ENCODE data around the gene THY1.

THY1 gene

DNA sequence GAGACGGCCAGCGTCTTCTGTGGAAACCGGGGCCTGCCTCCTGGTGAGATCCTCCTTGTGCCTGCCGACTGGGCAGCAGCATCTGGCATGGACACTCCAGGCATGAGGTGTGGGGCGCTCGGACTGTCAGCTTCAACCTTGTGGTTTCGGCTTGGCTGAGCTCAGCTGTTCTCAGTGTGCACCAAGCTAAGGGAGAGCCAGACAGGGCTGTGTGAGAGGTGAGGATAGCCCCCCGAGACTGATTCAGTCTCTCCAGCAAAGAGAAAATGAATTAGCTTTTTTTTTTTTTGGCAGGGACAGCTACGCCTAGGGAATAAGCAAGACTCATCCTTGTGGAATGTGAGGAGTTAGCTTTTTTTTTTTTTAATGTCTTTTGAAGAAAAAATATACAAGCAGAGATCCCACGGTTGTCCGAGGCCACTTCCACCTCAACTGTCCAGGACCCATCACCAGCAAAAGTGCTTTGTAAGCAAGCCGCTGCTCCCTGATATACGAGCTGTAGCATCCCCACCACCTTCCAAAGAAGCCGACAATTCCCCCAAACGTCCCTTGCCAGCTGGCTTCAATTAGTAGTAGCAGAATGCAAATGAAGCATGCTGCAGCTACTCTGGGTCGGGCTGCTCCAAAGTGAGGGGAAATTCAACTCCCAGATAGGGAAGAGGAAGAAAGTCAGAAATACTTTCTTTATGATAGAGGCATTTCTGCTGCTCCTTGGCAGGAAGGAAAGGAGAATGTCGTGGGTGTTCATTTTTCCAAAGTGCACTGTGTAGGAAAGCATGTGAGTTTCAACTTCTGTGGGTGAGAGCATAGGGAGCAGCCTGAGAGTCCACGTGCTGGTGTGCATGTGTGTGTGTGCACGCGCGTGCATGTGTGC, 9.7 kb upstream of the THY1 start:
- no peak overlapping the region for H3K4me3 ChIP-seq (ENCODE audit: low read depth in 1 of 2, low read length in 1 of 2)
- TF ChIP-seq, protein P1, sequence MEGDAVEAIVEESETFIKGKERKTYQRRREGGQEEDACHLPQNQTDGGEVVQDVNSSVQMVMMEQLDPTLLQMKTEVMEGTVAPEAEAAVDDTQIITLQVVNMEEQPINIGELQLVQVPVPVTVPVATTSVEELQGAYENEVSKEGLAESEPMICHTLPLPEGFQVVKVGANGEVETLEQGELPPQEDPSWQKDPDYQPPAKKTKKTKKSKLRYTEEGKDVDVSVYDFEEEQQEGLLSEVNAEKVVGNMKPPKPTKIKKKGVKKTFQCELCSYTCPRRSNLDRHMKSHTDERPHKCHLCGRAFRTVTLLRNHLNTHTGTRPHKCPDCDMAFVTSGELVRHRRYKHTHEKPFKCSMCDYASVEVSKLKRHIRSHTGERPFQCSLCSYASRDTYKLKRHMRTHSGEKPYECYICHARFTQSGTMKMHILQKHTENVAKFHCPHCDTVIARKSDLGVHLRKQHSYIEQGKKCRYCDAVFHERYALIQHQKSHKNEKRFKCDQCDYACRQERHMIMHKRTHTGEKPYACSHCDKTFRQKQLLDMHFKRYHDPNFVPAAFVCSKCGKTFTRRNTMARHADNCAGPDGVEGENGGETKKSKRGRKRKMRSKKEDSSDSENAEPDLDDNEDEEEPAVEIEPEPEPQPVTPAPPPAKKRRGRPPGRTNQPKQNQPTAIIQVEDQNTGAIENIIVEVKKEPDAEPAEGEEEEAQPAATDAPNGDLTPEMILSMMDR (IDR thresholded peaks at IDR 0.05) = no peak
- H3K9me3 ChIP-seq = no peaks in the 10 kb centered on the region
- no peaks in the 10 kb centered on the region for H3K36me3 ChIP-seq
- H3K27me3 ChIP-seq = peaks cover 24% of the 10 kb centered on the region
- no peak overlapping the region for H3K27ac ChIP-seq
- no peaks in the 10 kb centered on the region for H3K4me1 ChIP-seq (ENCODE audit: control insufficient read depth in 1 of 2, insufficient read depth in 1 of 2, low read depth in 1 of 2, low read length in 1 of 2)

DNA sequence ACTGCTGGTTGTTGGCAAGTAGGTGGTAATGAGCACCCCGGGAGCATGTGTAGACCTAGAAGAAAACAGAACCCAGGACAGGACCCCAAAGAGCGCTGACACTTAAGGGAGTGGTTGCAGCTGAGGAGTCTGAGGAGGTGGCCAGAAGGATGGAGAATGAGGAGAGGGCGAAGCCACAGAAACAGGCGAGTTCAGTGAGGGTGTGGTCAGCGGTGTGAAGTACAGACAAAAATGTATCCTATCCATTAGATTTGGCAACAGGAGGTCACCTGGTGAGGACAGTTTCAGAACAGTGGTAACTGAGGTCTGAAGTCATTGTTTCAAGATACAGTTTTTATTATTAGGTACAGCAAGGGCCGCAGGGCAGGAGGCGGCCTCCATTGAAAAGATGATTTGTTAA, 8.6 kb upstream of the THY1 start:
- Histone ChIP-seq H3K27me3 (peaks cover 24% of the 10 kb centered on the region), H3K36me3 (no peaks in the 10 kb centered on the region), H3K9me3 (no peaks in the 10 kb centered on the region), H3K4me3 (ENCODE audit: low read depth in 1 of 2, low read length in 1 of 2) (no peak overlapping the region), H3K27ac (no peak overlapping the region), H3K4me1 (ENCODE audit: control insufficient read depth in 1 of 2, insufficient read depth in 1 of 2, low read depth in 1 of 2, low read length in 1 of 2) (no peaks in the 10 kb centered on the region)
- TF ChIP-seq, protein P1 (IDR thresholded peaks at IDR 0.05) = no peak

DNA sequence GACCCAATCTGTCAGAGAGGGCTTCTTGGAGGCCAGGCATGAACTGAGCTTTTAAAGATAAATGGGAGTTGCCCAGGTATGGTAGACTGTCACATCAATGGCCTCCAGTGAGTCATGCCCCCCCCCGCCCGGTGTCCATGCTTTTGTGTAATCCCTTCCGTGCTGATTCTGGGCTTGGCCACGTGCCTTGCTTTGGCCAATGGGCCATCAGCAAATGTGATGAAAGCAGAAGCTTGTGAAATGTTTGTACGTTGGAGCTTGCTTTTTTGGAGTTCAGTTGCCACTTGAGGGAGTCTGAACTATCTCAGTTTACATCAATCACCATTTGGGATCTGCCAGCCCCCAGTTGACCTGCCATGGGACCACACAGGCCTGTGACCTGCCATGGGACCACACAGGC, 4.3 kb upstream of the THY1 start:
- Histone ChIP-seq H3K36me3 (no peaks in the 10 kb centered on the region), H3K4me1 (ENCODE audit: control insufficient read depth in 1 of 2, insufficient read depth in 1 of 2, low read depth in 1 of 2, low read length in 1 of 2) (no peaks in the 10 kb centered on the region), H3K27me3 (peaks cover 47% of the 10 kb centered on the region), H3K9me3 (no peaks in the 10 kb centered on the region), H3K4me3 (ENCODE audit: low read depth in 1 of 2, low read length in 1 of 2) (no peak overlapping the region), H3K27ac (no peak overlapping the region)
- TF ChIP-seq, protein P1 (IDR thresholded peaks at IDR 0.05) = no peak

DNA sequence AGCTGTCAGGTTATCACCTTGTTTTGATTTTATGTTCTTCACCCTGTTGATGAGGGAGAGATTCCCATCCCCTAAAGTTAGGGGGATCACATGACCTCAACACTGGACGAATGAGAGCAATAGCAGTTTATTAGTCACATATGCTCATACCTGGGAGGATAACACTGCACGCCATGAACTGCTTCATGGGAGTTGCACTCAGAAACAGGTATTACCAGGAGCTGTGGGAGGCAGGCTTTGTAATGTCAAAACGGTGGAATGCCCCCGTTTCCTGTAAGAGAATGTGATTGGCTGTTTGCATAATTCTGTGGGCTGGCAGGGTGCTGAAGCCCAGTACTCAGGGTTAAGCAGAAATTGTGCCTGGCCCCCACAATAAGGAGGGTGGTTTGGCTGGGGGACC, 3.2 kb upstream of the THY1 start:
- Histone ChIP-seq H3K36me3 (no peaks in the 10 kb centered on the region), H3K4me3 (ENCODE audit: low read depth in 1 of 2, low read length in 1 of 2) (no peak overlapping the region), H3K27ac (no peak overlapping the region), H3K4me1 (ENCODE audit: control insufficient read depth in 1 of 2, insufficient read depth in 1 of 2, low read depth in 1 of 2, low read length in 1 of 2) (no peaks in the 10 kb centered on the region), H3K9me3 (no peaks in the 10 kb centered on the region), H3K27me3 (peaks cover 58% of the 10 kb centered on the region)
- TF ChIP-seq, protein P1 (IDR thresholded peaks at IDR 0.05) = no peak

DNA sequence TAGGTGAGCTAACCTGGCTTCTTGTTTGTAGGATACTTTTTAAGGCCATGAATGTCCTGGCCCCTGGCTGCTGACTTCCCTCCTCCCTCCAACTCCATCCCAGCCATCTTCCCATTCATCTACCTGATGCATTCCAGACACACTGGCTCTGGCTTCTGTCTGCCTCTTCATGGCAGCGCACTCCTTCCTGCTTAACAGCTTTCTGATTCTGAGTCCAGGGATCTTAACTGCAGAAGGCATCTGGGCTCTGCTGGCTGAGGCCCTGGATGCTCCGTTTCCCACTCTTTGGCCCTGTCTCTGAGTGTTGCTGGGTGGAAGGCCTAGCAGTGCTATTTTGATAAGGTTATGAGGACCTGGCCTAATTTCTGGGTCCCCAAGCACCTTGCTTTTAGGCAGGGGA, 1.8 kb upstream of the THY1 start:
- Histone ChIP-seq H3K4me3 (ENCODE audit: low read depth in 1 of 2, low read length in 1 of 2) (no peak overlapping the region), H3K36me3 (no peaks in the 10 kb centered on the region), H3K9me3 (no peaks in the 10 kb centered on the region), H3K27ac (no peak overlapping the region), H3K27me3 (peaks cover 60% of the 10 kb centered on the region), H3K4me1 (ENCODE audit: control insufficient read depth in 1 of 2, insufficient read depth in 1 of 2, low read depth in 1 of 2, low read length in 1 of 2) (no peaks in the 10 kb centered on the region)
- TF ChIP-seq, protein P1 (IDR thresholded peaks at IDR 0.05) = no peak

Data from neutrophil (primary cell).